Cardiac fibroblast (primary cell): Measurements from ENCODE around the gene SLCO4C1.
"Not testable (repeated sequence)": the region's sequence is repeated elsewhere in the genome, so short reads cannot be mapped to it uniquely, and the experiment has no call there.

Experiments used
- DNase-seq, 2 donors: peaks; one replicate each; pipeline versions ENCODE4 v3.0.0 to v3.0.0-alpha.2; 2010; ENCODE audit warnings: low read depth in 2 of 2
- H3K4me3 ChIP-seq, 2 donors: replicated peaks in 1 of 2; 1 replicate in 1 of 2; 2 replicates in 1 of 2; pipeline ENCODE4 v1.5.1; 2011; ENCODE audit warnings: low read depth in 2 of 2, low read length in 2 of 2, mild to moderate bottlenecking in 2 of 2, moderate library complexity in 1 of 2
- CTCF ChIP-seq: IDR thresholded peaks from one replicate; pipeline ENCODE4 v1.5.1; 2011; ENCODE audit warnings: low read depth, mild to moderate bottlenecking, low read length, inconsistent platforms

The SLCO4C1 gene, protein sequence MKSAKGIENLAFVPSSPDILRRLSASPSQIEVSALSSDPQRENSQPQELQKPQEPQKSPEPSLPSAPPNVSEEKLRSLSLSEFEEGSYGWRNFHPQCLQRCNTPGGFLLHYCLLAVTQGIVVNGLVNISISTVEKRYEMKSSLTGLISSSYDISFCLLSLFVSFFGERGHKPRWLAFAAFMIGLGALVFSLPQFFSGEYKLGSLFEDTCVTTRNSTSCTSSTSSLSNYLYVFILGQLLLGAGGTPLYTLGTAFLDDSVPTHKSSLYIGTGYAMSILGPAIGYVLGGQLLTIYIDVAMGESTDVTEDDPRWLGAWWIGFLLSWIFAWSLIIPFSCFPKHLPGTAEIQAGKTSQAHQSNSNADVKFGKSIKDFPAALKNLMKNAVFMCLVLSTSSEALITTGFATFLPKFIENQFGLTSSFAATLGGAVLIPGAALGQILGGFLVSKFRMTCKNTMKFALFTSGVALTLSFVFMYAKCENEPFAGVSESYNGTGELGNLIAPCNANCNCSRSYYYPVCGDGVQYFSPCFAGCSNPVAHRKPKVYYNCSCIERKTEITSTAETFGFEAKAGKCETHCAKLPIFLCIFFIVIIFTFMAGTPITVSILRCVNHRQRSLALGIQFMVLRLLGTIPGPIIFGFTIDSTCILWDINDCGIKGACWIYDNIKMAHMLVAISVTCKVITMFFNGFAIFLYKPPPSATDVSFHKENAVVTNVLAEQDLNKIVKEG

DNA sequence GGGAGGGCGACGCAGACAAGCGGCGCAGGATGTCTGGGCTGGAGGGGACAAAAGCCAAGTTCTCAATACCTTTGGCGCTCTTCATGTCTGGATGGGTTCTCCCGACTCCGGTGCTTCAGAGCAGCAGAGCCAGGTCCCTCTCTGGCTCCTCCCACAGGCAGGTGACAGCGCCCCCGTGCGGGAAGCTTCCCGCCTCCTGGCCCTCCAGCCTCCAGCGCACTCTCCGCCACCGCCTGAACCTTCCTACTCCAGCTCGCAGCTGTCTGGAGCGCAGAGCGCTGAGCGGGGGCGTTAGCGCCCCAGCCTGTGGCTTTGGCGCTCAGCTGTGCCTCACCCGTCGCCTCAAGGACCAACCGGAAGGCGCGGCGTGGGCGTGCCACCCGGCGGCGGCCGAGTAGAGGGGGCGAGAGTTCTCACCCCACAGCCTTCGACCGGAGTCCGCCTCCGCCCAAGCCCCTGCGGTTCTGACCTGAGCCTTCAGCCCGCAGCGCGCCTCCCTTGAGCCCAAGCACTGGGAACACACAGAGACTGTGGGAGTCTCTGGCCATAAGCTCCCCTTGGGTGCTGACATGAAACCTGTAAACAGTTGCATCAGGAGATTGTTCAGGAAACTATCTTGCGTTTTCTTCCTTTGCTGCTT is at the start of gene SLCO4C1:
Gene SLCO4C1 (minus strand): TSS at position 107 of the 640 bp plus-strand sequence. CDS start 22 bp downstream, at position 85.
- H3K4me3 ChIP-seq, result peak within 1 kb of the TSS; percentile 26 to 36
- DNase-seq, result peak; percentile 19 to 31
- peak; percentile 25 for TF ChIP-seq CTCF

DNA sequence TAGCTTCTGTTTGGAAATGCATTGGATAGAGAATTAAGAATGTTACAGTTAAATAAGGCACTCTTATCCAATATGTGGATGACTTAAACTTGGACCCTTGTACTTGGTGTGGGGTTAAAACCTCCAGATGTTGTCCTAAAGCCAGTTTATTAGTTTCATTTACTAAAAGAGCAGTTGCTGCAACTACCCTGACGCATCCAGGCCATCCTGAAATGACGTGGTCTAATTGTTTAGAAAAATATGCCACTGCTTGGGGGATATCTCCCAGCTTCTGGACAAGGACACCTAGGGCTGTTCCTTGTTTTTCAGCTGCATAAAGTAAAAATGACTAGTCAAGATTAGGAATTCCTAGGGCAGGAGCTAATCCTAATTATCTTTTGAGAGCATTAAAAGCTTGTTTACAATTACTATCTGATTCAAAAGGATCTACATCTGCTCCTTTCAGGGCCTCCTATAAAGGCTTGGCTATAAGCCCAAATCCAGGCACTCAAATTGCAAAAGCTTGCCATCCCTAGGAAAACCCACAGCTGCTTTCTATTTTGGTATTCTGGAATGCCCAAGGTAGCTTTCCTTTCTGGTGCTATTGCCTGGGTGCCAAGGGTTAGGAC is 45.7 kb upstream of the SLCO4C1 start:
- no peak for DNase-seq
- TF ChIP-seq CTCF, result no peak
- H3K4me3 ChIP-seq, result no peak overlapping the region

DNA sequence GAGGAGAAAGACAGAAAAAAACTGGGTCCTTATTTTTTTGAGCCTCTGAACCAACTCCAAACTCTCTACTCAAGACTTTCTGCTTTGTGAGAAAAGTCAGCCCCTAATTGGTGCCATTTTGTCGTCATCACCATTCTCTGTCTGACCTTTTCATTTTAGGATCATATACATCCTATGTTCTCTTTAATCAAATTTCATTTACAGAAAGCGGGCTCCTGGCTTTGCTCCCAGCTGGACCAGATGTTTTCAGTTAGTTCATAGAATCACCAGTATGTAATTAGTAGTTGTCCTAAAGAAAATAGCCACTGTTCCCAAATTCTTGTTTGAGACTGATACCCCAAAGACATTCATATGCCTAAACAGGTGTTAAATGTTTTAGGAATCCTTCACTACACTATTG is 28.6 kb upstream of the SLCO4C1 start:
- DNase-seq, result no peak
- no peak for TF ChIP-seq CTCF
- H3K4me3 ChIP-seq, result no peak overlapping the region

DNA sequence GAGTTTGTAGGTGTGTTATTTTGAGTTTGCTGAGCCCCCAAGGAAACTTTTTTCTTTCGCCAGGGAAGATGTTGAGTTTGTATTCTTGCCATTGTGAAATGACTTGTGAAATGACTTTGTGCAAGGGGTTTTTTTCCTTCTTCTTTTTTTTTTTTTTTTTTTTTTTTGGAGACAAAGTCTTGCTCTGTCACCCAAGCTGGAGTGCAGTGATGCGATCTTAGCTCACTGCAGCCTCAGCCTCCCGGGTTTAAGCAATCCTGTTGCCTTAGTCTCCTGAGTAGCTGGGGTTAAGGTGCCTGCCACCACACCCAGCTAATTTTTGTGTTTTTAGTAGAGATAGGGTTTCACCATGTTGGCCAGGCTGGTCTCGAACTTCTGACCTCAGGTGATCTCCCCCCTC is 22.7 kb upstream of the SLCO4C1 start:
- not testable (repeated sequence) for H3K4me3 ChIP-seq, DNase-seq

DNA sequence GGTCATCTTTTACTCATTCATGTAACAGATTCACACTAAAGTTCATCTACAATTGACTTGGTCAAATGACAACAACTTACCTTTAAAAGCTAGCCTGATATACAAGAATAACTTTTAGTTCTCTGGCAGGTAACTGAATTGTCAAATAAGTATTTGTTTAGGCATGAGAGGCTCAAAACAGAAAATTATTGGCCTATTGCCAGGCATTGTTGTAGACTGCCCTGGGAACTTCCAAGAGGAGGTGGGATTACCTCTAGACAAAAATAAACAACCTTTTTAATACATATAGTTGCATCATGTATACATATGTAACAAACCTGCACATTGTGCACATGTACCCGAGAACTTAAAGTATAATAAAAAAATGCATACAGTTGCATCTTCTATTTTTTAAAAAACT is 18.2 kb upstream of the SLCO4C1 start:
- DNase-seq, result no peak
- H3K4me3 ChIP-seq, result no peak overlapping the region
- TF ChIP-seq CTCF, result no peak

- H3K4me3 ChIP-seq, result no peak overlapping the region
- no peak for DNase-seq
- no peak for TF ChIP-seq CTCF
These were observed 17.8 kb upstream of the SLCO4C1 start for GRCh38 chr5:102313912-102314311.
